K562 (cell line): ENCODE results near the gene LRRC9. TPM values are rescaled to one million over a fixed set of nuclear protein-coding genes. Genes with fewer than 3 reads are reported as not detected.
A peak's percentile ranks its signal among the peaks of the same experiment; 100 is the strongest.

ENCODE experiments used
- ATAC-seq: fragments of 200-7000 bp; cut with Tn5 transposase; 3 replicates; pipeline ENCODE4 v1.9.1; 2020; ENCODE audit warnings: moderate library complexity
- BruUV-seq: library from RNA; stranded (reverse); fragments of 400-500 nt; replicated peaks from 2 replicates; lab custom pipeline; 2021; lab: Mats Ljungman, UMichigan
- CTCF ChIA-PET: fragments of 300-600 bp; formaldehyde crosslinking; extraction: SDS; loops from one replicate; lab custom pipeline; 2021; ENCODE audit warnings: low intra/inter-chr PET ratio; lab: Yijun Ruan, JAX
- POLR2A ChIA-PET: fragments of 300-600, 350-650 bp; sonication (Branson Sonifier 250); formaldehyde crosslinking; extraction: SDS; loops from one replicate; lab custom pipeline; 2021; ENCODE audit warnings: antibody characterized with exemption, inconsistent platforms; lab: Yijun Ruan, JAX
- DNase-seq, 4 experiments: peaks; one replicate each; pipeline versions ENCODE4 v3.0.0 to v3.0.0-alpha.2; 2011 to 2018; ENCODE audit warnings: low spot score in 3 of 4, mixed read lengths in 3 of 4; ENCODE audit errors: extremely low read depth in 1 of 4
- FAIRE-seq: peaks from 2 replicates; lab custom pipeline; 2011; peaks lifted over from hg19 to GRCh38; lab: Jason Lieb, UNC
- H2AFZ ChIP-seq: 2 replicates; pipeline ENCODE4 v1.6.0; 2011; ENCODE audit warnings: low read depth, low read length, control low read depth, inconsistent platforms
- H3K27ac ChIP-seq: fragments of 200-600 bp; 3 replicates; pipeline ENCODE4 v1.8.0; 2011; ENCODE audit warnings: low read depth, mild to moderate bottlenecking, control low read depth, inconsistent platforms, low read length, moderate library complexity, mixed read lengths; ENCODE audit errors: extremely low read depth
- H3K27me3 ChIP-seq, 2 experiments: fragments of 300-600 bp in 1 of 2; 2 replicates in 1 of 2; 3 replicates in 1 of 2; pipeline versions ENCODE4 v1.6.0 to v1.8.0; 2011; ENCODE audit warnings: inconsistent platforms in 2 of 2, low read length in 2 of 2, mild to moderate bottlenecking in 1 of 2, mixed read lengths in 1 of 2, moderate library complexity in 1 of 2; ENCODE audit not compliant: control insufficient read depth in 2 of 2, insufficient read depth in 2 of 2
- H3K36me3 ChIP-seq: fragments of 300-600 bp; 3 replicates; pipeline ENCODE4 v1.8.0; 2011; ENCODE audit warnings: mild to moderate bottlenecking, low read length, inconsistent platforms; ENCODE audit not compliant: control insufficient read depth, insufficient read depth
- H3K4me1 ChIP-seq, 2 experiments: fragments of 200-600 bp in 1 of 2; replicated peaks in 1 of 2; 2 replicates in 1 of 2; 3 replicates in 1 of 2; pipeline versions ENCODE4 v1.5.1 to v1.8.0; 2011; ENCODE audit warnings: inconsistent platforms in 2 of 2, low read length in 2 of 2, mild to moderate bottlenecking in 1 of 2, mixed read lengths in 1 of 2, moderate library complexity in 1 of 2; ENCODE audit not compliant: control insufficient read depth in 2 of 2, insufficient read depth in 2 of 2
- H3K4me2 ChIP-seq: 2 replicates; pipeline ENCODE4 v1.6.1; 2011; ENCODE audit warnings: low read length, control low read depth, inconsistent platforms, mixed read lengths; ENCODE audit not compliant: insufficient read depth
- H3K4me3 ChIP-seq: fragments of 200-600 bp; sonication (generic), shearing (Covaris generic); 2 replicates; pipeline ENCODE4 v1.5.1; 2016; ENCODE audit warnings: control low read depth, inconsistent platforms
- H3K79me2 ChIP-seq: fragments of 200-600 bp; 3 replicates; pipeline ENCODE4 v1.8.0; 2011; ENCODE audit warnings: low read length, inconsistent platforms; ENCODE audit not compliant: control insufficient read depth, insufficient read depth
- H3K9ac ChIP-seq, 2 experiments: 2 replicates each; pipeline versions ENCODE4 v1.6.0 to v1.6.1; 2011; ENCODE audit warnings: low read depth in 2 of 2, low read length in 2 of 2, control low read depth in 1 of 2, inconsistent platforms in 1 of 2, mild to moderate bottlenecking in 1 of 2, mixed read lengths in 1 of 2; ENCODE audit not compliant: insufficient read depth in 1 of 2
- H3K9me1 ChIP-seq: one replicate; pipeline ENCODE4 v1.6.0; 2011; ENCODE audit warnings: inconsistent platforms, mild to moderate bottlenecking, low read length, moderate library complexity; ENCODE audit not compliant: control insufficient read depth, insufficient read depth
- H3K9me3 ChIP-seq: replicated peaks from 2 replicates; pipeline ENCODE4 v1.5.1; 2011; ENCODE audit warnings: low read depth, low read length, inconsistent platforms; ENCODE audit not compliant: control insufficient read depth, insufficient read depth
- H4K20me1 ChIP-seq: replicated peaks from 2 replicates; pipeline ENCODE4 v1.6.1; 2011; ENCODE audit warnings: low read length, inconsistent platforms, mixed read lengths; ENCODE audit not compliant: control insufficient read depth, insufficient read depth
- ARID1B ChIP-seq: fragments of 450-650 bp; IDR thresholded peaks from 2 replicates; pipeline ENCODE4 v1.6.1; 2016; ENCODE audit warnings: antibody characterized with exemption, mild to moderate bottlenecking, inconsistent platforms
- EP300 ChIP-seq: IDR thresholded peaks from 2 replicates; pipeline ENCODE4 v1.6.1; 2012; ENCODE audit warnings: low read length, improper control_type of control experiment
- ETV5 ChIP-seq: sonication (generic); formaldehyde crosslinking; IDR thresholded peaks from 2 replicates; pipeline ENCODE4 v1.4.0; 2020; ENCODE audit warnings: low read depth, mild to moderate bottlenecking, missing genetic modification reagents
- FOXJ2 ChIP-seq: fragments of 200-800 bp; sonication (Bioruptor generic); IDR thresholded peaks from 2 replicates; pipeline ENCODE4 v1.6.1; 2016; ENCODE audit warnings: missing genetic modification characterization, missing compliant biosample characterization
- FOXK2 ChIP-seq, 2 experiments: fragments of 450-650 bp; IDR thresholded peaks in 1 of 2; conservative IDR thresholded peaks in 1 of 2; 2 replicates each; pipeline ENCODE4 v1.6.1; 2016; ENCODE audit warnings: low read depth in 2 of 2, mild to moderate bottlenecking in 1 of 2
- RCOR1 ChIP-seq, 2 experiments: IDR thresholded peaks; 2 replicates each; pipeline ENCODE4 v1.6.1; 2012; ENCODE audit warnings: low read depth in 2 of 2, low read length in 2 of 2, borderline replicate concordance in 1 of 2, improper control_type of control experiment in 1 of 2
- YY1 ChIP-seq, 3 experiments: IDR thresholded peaks; 2 replicates each; pipeline ENCODE4 v1.6.1; 2011; ENCODE audit warnings: low read length in 2 of 3, mild to moderate bottlenecking in 2 of 3, moderate library complexity in 2 of 3, borderline replicate concordance in 1 of 3, control low read depth in 1 of 3, low read depth in 1 of 3; ENCODE audit not compliant: insufficient read depth in 3 of 3, insufficient replicate concordance in 2 of 3, control insufficient read depth in 1 of 3, insufficient read length in 1 of 3; ENCODE audit errors: extremely low read depth in 1 of 3
- ZEB2 ChIP-seq: fragments of 450-650 bp; IDR thresholded peaks from 2 replicates; pipeline ENCODE4 v1.6.1; 2016
- ZFP36 ChIP-seq: fragments of 150-350 bp; IDR thresholded peaks from 2 replicates; pipeline ENCODE4 v1.6.1; 2018; ENCODE audit warnings: low read length, low read depth; ENCODE audit not compliant: partially characterized antibody
- ZFPM2 ChIP-seq: fragments of 250-450 bp; sonication (Bioruptor Pico); IDR thresholded peaks from 2 replicates; pipeline ENCODE4 v1.5.1; 2022; ENCODE audit warnings: mild to moderate bottlenecking
- ZNF644 ChIP-seq: fragments of 200-800 bp; sonication (Bioruptor generic); IDR thresholded peaks from 2 replicates; pipeline ENCODE4 v1.6.1; 2016; ENCODE audit warnings: low read depth, missing genetic modification characterization, missing compliant biosample characterization
- ZNF696 ChIP-seq: fragments of 250-450 bp; sonication (Bioruptor Pico); conservative IDR thresholded peaks from 2 replicates; pipeline ENCODE4 v1.4.0; 2020; ENCODE audit warnings: mild to moderate bottlenecking, moderate library complexity
- ZNF75A ChIP-seq: fragments of 450-650 bp; formaldehyde crosslinking; IDR thresholded peaks from 2 replicates; pipeline ENCODE4 v1.4.0; 2020; ENCODE audit warnings: mild to moderate bottlenecking
- WGBS: fragments of 100-300 bp; shearing (Covaris generic); methylation state at CpG from one replicate; pipeline ENCODE4 v1.1.6; 2016; ENCODE audit warnings: low coverage, mixed read lengths; ENCODE audit not compliant: insufficient coverage; ENCODE audit errors: missing lambda C conversion rate; 5-methylcytosine and 5-hydroxymethylcytosine counted together
- in situ Hi-C: fragments of 300-500 bp; cut with MboI; formaldehyde crosslinking; loops from 4 replicates; pipeline ENCODE4 v1.15.0; 2018; ENCODE audit warnings: inconsistent platforms, mixed read lengths
- intact Hi-C: fragments of 100-400 bp; cut with micrococcal nuclease; formaldehyde crosslinking; loops from 2 replicates; pipeline ENCODE4 v1.14.2; 2022
- polyA plus RNA-seq, 8 experiments: library from polyadenylated mRNA; depleted of rRNA in 4 of 8; stranded (reverse) in 5 of 8; unstranded in 3 of 8; fragments of >200 nt; fragmentation: Nextera tagmentation in 2 of 8; fragmentation: Illumina TruSeq in 1 of 8; extraction: Ambion mirVana in 2 of 8; extraction: Trizol in 1 of 8; gene quantifications; 2 replicates each; pipeline versions ENCODE4 v1.2.1 to v1.2.3, GENCODE V29; 2011 to 2014; ENCODE audit warnings: inconsistent platforms in 1 of 8, missing spikeins in 1 of 8
- total RNA-seq, 7 experiments: library from RNA; depleted of rRNA in 6 of 7; stranded (reverse); fragments of >200 nt in 6 of 7; fragmentation: Illumina TruSeq in 2 of 7; extraction: Trizol in 2 of 7; gene quantifications; 2 replicates each; pipeline versions ENCODE4 v1.2.1 to v1.2.3, GENCODE V29; 2011 to 2021; ENCODE audit warnings: low replicate concordance in 1 of 7
- TF ChIP-seq, protein P1 (sequence below): fragments of 200-400 bp; formaldehyde crosslinking; IDR thresholded peaks from 2 replicates; pipeline ENCODE4 v1.6.1; 2017; ENCODE audit warnings: mild to moderate bottlenecking, low read depth, low read length, moderate library complexity
- TF ChIP-seq, protein P2 (sequence below): fragments of 450-650 bp; formaldehyde crosslinking; IDR thresholded peaks from 2 replicates; pipeline ENCODE4 v1.4.0; 2022; ENCODE audit warnings: mild to moderate bottlenecking, moderate library complexity

The LRRC9 gene
- total and polyA plus RNA-seq, 9 of the 15 experiments (the other 6 are each of a cell fraction or from before 2014, with no cell fraction given) = not detected

DNA sequence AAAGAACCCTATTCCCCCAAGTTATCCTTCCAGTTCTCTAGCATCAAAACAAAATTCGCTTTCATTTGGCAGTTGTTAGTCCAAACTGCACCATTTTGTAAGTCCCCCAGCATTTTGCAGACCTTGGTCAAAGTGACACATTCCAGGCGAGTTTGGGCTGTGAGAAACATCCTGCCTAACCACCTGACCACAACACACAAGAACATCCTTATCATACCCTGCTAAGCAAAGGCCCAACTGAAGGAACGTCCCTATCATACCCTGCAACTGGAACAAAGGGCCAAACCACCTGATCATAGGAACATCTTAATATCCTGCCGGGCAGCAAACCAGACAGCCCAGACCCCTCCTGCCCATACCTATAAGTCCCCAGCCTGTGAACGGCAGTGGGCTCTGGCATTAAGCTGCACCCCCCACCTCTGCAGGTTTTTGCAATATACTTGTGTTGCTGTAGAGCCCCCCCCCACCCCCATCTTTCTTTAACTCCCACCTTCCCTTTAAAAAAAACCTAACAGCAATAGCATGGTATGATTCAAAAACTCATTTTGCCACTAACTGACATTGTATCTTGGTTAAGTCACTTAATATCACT lies 174.5 kb downstream of the LRRC9 start:
- Histone ChIP-seq H2AFZ (no peak overlapping the region), H3K9me1 (no peaks in the 10 kb centered on the region), H3K9me3 (no peaks in the 10 kb centered on the region; the same call in 1 of the 2 replicates), H3K27ac (peak overlapping the region; percentile 99), H3K4me3 (peak overlapping the region; percentile 76), H3K36me3 (peaks cover 19% of the 10 kb centered on the region; the same call in 2 of the 3 replicates), H3K9ac (peak overlapping the region in 1 of 2 experiments; percentile 80; a peak in 2 of 4 replicates), H4K20me1 (no peaks in the 10 kb centered on the region), H3K79me2 (peaks cover 71% of the 10 kb centered on the region), H3K4me1 (peaks cover 0 to 22% of the 10 kb centered on the region in 2 experiments; a peak in 3 of 5 replicates), H3K4me2 (peak overlapping the region; percentile 72), H3K27me3 (no peaks in the 10 kb centered on the region)
- in situ Hi-C loops = no loop called here
- CTCF ChIA-PET = no interaction called here
- WGBS = 0% methylated on average over 4 of the region's 5 CpGs
- POLR2A ChIA-PET = no interaction called here
- DNase-seq (peak; percentile 33 to 77 (median 40)), FAIRE-seq (peak; percentile 89), ATAC-seq (peak; percentile 44)
- intact Hi-C loops = loop anchor here (5.0 kb wide), 1 partner anchor 153 kb away; the partner anchor contains the start of gene PPM1A
- BruUV-seq = no TSS peak
- TF ChIP-seq FOXK2 (conservative IDR thresholded peaks at IDR 0.05 in 1 of 2, IDR thresholded peaks at IDR 0.05 in 1 of 2; ENCODE audit: low read depth in 2 of 2) = peak in 1 of 2 experiments; percentile 38; a peak in 1 of 4 replicates
- no peak for TF ChIP-seq FOXJ2
- TF ChIP-seq ZNF696 = no peak
- TF ChIP-seq ZNF75A (CRISPR knock-in tag) = no peak
- TF ChIP-seq, protein P1, sequence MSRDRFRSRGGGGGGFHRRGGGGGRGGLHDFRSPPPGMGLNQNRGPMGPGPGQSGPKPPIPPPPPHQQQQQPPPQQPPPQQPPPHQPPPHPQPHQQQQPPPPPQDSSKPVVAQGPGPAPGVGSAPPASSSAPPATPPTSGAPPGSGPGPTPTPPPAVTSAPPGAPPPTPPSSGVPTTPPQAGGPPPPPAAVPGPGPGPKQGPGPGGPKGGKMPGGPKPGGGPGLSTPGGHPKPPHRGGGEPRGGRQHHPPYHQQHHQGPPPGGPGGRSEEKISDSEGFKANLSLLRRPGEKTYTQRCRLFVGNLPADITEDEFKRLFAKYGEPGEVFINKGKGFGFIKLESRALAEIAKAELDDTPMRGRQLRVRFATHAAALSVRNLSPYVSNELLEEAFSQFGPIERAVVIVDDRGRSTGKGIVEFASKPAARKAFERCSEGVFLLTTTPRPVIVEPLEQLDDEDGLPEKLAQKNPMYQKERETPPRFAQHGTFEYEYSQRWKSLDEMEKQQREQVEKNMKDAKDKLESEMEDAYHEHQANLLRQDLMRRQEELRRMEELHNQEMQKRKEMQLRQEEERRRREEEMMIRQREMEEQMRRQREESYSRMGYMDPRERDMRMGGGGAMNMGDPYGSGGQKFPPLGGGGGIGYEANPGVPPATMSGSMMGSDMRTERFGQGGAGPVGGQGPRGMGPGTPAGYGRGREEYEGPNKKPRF = no peak
- TF ChIP-seq ZNF644 (tag) = no peak
- peak in 1 of 2 experiments; percentile 65; a peak in 1 of 4 replicates for TF ChIP-seq RCOR1 (IDR thresholded peaks at IDR 0.05; ENCODE audit: borderline replicate concordance in 1 of 2, low read depth in 2 of 2, low read length in 2 of 2)
- peak; percentile 48; the same call in 1 of the 2 replicates for TF ChIP-seq ETV5
- TF ChIP-seq, protein P2, sequence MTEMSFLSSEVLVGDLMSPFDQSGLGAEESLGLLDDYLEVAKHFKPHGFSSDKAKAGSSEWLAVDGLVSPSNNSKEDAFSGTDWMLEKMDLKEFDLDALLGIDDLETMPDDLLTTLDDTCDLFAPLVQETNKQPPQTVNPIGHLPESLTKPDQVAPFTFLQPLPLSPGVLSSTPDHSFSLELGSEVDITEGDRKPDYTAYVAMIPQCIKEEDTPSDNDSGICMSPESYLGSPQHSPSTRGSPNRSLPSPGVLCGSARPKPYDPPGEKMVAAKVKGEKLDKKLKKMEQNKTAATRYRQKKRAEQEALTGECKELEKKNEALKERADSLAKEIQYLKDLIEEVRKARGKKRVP (CRISPR knock-in tag) = no peak
- TF ChIP-seq ZFPM2 (CRISPR knock-in tag) = no peak
- peak in 1 of 3 experiments; percentile 77 for TF ChIP-seq YY1 (IDR thresholded peaks at IDR 0.05; ENCODE audit: borderline replicate concordance in 1 of 3, control insufficient read depth in 1 of 3, extremely low read depth in 1 of 3, insufficient read depth in 3 of 3, insufficient read length in 1 of 3, insufficient replicate concordance in 2 of 3, low read depth in 1 of 3, low read length in 2 of 3)
- no peak for TF ChIP-seq ZFP36
- 0 out of 2 replicates have a peak, but pooled peaks have one; percentile 46 for TF ChIP-seq ZEB2
- TF ChIP-seq ARID1B = peak; percentile 67
- TF ChIP-seq EP300 = peak; percentile 64; the same call in 1 of the 2 replicates
